GM21723 (cell line): ENCODE measurements around the gene GAL3ST1.
A peak's percentile ranks its signal among the peaks of the same experiment; 100 is the strongest.
"Not testable (repeated sequence)": the region's sequence is repeated elsewhere in the genome, so short reads cannot be mapped to it uniquely, and the experiment has no call there.

ENCODE experiments used
- ATAC-seq: cut with Tn5 transposase; IDR thresholded peaks from one replicate; pipeline ENCODE4 v1.9.1; 2021; ENCODE audit warnings: mild to moderate bottlenecking, moderate library complexity; ENCODE audit not compliant: unreplicated experiment

The GAL3ST1 gene

DNA sequence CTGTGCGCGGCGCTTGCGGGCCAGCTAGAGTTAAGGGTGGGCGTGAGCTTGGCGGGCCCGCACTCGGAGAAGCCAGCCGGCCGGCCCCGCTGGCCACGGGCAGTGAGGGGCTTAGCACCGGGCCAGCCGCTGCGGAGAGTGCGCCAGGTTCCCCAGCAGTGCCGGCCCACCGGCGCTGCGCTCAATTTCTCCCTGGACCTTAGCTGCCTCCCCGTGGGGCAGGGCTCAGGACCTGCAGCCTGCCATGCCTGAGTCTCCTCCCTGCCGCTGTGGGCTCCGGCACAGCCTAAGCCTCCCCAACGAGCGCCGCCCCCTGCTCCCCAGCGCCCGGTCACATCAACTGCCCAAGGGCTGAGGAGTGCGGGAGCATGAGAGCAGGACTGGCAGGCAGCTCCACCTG, 22.4 kb upstream of the GAL3ST1 start:
- no peak for ATAC-seq

DNA sequence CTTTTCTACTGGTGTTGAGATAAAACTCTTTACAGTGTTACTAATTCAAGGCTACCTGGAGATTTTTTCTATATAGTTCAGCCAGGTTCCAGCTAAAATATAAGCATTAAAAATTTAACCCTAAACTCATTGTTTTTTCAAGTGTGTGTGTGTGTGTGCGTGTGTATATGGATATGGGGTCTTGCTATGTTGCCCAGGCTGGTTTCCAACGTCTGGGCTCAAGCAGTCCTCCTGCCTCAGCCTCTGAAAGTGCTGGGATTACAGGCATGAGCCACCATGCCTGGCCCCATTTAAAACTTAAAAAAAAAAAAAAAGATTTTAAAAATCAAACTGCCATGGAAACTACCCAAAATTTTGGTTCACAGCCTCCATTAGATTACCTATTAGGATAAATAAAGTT, 21.7 kb upstream of the GAL3ST1 start:
- no peak for ATAC-seq

DNA sequence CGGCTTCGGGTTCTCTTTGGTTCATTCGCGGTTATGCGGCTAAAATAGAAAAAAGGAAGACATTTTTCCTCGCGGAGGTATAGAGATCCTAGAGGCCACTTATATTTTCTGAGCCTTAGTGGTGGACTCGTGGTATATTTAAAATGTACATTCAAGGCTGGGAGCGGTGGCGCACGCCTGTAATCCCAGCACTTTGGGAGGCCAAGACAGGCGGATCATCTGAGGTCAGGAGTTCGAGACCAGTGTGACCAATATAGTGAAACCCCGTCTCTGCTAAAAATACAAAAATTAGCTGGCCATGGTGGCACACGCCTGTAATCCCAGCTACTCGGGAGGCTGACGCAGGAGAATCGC, 17.9 kb upstream of the GAL3ST1 start:
- not testable (repeated sequence) for ATAC-seq

DNA sequence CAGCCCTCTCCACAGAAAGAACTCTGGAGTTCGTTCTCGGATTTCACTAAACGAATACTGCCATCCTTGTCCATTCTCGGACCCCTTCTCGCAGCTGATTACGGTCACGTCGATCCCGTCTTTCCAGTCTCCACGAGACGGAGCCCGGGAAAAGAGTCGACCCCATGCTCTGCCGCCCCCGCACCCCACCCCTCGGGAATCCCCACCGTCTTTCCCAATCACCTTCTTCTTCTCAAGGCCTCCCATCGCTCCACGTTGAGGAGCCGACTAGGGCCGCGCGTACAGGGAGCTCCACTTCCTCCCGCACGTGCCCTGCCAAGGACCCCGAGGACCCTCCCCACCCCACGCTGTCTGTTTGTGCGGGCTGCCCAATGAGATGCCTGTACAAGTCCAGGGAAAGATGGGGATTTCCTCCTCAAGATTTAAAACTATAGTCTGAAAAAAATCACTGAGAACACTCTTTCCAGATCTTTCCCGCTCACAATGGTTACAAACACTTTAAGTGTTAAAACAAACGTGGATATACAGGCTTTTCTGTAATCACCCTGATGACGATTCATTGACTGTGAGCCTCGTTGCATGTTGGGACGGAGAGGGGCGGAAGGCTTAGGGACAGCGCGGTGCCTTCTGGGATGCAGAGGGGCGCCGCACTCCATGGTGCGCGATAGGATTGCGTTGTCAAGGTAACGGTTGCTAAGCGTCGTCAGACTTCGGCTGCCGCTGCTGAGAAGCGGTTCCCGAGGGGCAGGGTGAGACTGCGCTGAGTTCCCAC, 17.3 kb upstream of the GAL3ST1 start, which contains the start of gene PES1:
PES1 (minus strand) TSS at position 323 of the 772 bp plus-strand sequence; CDS start at position 246, 77 bp downstream.
- ATAC-seq: peak; percentile 95

DNA sequence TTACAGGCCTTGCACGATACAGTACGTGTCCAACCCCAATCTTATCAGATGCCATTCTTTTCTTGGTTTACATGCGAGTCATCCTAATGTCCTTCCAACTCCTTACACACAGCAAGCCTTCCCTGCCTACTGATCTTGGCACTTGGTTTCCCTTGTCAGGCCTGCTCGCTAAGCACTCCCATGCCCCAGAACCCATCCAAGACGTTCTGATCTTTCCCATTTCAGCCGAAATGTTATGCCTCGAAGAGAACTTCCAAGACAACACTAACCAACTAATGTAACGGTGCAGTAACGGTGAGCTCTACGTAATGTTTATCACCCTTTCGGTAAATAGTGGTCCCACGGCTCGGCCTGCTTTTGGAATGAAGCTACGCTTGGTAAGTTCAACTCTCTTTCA, 16.7 kb upstream of the GAL3ST1 start:
- ATAC-seq: no peak

DNA sequence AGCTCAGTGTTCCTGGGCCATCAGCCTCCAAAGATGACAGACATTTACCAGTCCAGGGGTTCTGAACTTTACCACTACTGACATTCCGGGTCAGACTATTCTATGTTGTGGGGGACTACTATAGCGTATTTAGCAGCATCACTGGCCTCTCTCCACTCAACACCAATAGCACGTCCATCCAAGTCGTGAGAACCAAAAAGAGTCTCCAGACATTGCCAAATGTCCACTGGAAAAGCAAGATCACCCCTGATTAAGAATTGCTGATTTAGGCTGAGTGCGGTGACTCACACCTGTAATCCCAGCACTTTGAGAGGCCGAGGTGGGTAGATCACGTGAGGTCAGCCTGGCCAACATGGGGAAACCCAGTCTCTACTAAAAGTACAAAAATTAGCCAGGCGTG, 11.9 kb upstream of the GAL3ST1 start:
- no peak for ATAC-seq

DNA sequence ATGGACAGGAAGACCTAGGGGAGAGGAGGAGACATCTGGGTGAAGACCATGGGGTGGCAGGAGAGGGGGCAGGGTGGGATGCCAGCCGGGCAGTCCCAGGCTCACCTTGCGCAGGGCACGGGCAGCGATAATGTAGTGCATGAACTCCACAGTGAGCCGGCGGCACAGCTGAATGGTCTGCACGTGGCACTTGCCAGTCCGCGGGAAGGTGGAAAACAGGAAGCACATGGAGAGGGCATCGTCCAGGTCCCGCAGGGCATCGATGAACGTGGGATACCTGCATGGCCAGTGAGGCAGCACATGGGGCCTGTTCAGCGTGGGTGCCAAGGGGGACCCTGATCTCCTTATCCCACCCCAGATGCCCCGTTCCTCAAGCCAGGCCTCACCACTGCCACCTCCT, 10.0 kb upstream of the GAL3ST1 start:
- no peak for ATAC-seq

DNA sequence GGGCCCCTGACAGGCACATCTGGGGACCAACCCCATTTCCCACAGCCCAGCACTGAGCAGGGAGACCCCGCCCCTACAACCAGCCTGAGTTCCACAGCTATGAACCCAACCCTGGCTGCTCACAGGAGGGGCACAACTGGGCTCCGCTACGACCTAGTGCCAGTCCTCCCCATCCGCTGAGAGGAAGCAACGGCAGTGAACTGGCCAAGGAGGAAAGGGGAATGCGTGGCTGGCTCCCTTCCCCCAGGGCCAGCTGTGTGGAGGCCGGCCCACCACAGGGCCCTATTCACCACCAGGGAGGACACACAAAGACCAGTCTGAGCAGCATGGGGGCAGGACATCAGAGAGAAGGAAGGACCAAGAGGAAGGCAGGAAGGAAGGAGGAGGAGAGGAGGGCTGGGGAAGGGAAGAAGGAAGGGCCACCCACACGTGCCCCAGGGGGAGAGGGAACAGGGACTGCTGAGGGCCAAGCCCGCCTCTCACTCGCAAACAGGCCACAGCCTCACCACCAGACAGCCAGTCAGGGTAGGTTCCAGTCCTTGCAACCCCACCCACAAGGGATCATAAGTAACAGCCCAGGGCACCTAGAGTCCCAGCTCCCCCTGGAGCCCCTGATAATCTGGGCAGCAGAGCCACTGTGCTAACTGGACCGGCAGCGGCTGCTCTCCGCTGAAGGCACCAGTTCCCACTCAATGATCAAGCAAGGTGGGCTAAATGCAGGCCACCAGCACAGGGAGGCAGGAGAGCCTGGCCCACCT, 8.5 kb upstream of the GAL3ST1 start:
- ATAC-seq: no peak

DNA sequence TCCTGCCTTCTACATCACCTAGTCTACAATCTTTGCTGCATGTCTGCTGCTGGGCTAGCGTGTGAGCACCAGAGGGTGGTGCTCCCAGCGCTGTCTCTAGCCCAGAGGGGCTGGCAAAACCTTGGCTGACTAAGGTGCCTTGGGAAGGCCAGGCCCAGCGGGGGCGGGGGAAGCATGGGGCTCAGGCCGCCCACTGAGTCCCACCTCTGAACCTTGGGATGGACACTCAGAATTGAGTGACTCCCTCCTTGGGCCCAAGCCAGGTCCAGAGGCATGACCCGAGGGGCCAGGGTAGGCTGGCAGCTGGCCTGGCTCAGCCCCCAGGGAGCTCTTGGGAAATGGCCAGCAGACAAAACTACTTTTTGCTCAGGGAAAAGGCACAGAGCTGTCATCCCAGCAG, 7.6 kb upstream of the GAL3ST1 start:
- no peak for ATAC-seq

DNA sequence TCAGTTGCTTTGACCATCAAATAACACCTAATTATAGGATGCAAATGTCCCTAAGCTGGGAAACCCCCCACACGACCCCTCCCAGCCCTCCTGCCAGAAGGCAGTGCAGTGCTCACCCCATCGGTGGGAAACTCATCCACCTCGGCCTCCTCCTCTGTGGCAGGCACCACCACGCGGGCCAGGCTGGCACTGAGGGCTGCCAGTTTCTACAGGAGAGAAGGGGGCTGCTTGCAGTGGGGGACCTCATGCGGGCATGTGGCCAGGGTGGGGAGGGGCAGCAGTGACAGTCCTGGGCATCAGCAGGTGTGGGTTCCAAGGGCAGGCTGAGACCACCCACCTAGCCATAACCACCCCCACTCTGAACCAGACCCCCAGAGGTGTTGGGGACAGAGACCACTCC, 6.4 kb upstream of the GAL3ST1 start:
- ATAC-seq: no peak

DNA sequence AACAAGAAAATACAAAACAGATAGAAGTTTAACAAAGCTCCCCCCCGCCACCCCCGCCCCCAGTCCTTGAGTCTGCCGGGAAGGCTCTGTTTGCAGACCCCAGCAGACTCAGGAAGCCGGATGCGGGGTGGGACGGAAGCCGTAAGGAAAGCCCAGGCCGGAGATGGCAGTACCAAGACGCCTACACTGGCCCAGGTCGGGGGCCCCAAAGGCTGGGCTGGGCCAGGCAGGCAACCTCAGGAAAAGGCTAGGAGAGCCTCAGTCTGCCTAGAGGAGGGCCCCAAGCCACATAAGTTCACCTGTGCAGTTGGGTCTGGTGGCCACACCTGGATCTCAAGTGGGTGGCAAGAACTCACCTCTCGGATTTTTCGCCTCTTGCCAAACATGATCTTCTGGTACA, 4.0 kb upstream of the GAL3ST1 start:
- ATAC-seq: no peak

DNA sequence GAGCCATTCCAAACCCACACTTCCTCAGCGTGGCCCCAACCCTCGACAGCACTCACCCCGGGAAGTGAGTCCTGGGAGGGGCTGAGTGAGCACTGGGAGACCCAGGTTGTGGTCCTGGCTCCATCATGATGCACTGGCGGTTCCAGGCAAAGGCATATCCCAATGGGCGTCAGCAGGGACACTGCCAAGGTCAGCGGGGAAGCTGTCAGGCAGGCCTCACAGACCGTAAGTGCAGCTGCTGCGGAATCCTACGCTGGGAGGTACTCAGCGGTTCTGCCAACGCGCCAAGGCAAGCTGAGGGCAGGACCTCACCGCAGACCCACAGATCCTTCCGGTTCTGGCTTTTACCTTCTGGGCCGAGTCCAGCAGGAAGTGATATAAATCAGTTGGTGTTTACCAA, 1.4 kb upstream of the GAL3ST1 start:
- no peak for ATAC-seq

DNA sequence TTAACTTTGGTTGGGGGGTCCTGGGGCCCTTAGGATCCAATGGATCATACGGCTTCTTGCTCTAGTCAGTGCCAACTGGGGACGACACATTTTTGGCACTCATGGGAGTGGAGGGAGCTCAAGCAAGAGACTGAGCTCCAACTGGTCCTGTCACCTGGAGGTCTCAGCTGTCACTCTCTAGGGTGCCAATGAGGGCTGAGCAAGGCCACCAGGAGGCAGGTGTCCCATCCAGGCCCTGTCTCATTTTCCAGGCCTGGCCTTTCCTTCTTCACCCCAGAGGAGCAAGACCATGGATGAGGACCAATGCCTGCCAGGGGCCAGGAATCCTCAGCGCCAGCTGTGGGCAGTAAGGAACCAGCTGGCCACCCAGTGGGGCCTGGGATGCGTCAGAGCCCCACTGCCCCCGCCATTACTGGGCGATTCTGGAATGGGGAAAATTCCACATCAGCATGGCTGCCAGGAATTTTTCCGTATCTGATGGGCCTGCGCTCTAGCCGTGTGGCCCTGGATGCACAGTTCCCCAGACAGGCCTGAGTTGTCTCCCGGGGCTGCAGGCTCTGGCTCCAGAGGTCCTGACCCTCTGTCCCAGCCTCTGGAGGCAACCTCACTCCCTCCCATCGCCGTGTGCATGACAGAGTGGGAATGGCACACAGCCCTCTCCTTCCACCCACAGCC, 669 bp upstream of the GAL3ST1 start:
- no peak for ATAC-seq

DNA sequence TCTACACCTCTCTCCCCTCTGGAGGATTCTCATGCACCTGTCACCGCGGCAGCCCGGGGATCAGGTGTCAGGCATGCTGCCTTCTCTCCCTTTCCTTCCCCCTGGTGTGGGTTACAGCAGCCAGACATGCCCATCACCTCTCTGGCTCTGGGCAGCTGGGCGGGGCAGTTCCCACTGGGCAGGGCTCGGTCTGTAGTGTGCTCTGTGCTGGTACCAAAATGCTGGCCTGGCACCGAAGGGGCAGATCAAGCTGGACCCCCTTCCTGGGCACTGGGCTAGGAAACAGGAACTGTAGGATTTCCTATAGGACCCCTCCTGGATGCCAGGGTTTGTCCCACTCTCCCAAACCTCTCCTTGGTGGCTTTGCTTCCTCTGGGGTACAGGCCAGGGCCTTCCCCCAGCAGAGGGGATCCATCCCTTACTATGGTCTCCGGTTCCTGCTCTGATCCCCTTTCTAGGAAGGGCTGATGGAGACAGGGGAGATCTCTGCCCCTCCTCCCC, 821 bp downstream of the GAL3ST1 start:
- ATAC-seq: no peak

DNA sequence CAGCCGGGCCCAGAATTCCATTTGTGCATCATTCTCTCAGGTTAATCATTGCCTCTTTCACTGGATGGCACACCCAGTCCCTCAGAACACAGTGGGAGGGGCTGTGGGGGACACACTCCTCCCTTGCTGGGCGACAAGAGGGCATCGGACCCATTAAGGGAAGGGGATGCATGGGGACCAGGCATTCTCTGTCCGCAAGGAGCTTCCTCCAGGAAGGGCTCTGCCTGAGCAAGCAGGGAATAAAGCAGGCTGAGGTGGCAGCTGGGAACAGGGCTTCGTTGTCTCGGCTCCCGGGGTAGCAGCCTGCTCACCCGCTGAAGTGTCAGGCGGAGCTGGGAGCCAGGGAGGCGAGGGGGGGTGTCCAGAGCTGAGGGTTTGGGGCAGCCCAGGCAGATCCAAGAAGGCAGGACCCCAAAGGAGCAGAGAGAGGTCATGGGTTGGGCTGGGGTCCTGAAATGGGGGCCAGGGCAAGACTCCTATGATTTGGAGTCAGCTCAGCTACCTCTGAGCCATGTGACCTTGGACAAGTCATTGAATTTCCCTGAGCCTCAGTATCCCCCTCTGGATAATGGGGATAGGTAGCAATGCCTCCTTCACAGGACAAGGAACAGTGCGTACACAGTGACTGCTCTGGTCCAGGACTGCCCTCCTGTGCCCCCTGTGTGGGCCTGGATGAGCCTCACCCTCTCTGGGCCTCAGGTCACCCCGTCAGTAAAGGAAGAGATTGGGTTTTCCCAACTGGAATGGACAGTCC, 1.4 kb downstream of the GAL3ST1 start:
- ATAC-seq: no peak

DNA sequence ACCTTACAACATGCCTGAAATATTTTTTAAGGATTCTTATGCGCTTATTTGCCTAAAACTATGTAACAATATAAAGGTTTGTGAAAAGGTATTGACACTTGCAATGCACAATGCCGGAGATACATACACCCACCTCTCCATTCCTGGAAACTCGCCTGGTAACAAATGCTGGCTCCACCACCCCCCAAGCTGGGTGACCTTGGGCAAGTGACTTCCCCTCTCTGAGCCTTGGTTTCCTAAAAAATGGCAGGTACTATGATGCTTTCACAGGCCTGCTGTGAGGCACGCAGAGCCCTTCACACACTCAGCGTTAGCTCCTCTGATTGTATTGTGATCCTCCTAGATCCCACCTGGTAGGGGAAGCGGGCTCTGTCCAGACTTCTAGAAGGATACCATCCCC, 2.3 kb downstream of the GAL3ST1 start:
- ATAC-seq: no peak

DNA sequence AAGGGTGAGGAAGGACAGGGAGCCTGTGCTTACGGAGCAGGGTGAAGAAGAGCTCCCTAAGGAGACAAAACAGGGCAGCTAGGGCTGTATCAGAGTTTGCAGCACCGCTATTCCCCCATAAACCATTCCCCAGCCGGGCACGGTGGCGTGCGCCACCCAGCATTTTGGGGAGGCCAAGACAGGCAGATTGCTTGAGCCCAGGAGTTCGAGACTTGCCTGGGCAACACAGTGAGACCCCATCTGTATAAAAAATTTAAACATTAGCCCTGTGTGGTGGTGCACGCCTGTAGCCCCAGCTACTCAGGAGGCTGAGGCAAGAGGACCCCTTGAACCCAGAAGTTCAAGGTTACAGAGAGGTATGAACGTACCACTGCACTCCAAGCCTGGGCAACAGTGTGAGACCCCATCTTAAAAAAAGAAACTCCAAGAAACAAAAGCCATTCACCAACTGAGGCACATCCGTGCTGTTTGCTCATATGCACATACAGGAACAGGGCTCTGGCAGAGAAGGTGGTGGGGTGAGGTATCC, 4.7 kb downstream of the GAL3ST1 start:
- no peak for ATAC-seq

DNA sequence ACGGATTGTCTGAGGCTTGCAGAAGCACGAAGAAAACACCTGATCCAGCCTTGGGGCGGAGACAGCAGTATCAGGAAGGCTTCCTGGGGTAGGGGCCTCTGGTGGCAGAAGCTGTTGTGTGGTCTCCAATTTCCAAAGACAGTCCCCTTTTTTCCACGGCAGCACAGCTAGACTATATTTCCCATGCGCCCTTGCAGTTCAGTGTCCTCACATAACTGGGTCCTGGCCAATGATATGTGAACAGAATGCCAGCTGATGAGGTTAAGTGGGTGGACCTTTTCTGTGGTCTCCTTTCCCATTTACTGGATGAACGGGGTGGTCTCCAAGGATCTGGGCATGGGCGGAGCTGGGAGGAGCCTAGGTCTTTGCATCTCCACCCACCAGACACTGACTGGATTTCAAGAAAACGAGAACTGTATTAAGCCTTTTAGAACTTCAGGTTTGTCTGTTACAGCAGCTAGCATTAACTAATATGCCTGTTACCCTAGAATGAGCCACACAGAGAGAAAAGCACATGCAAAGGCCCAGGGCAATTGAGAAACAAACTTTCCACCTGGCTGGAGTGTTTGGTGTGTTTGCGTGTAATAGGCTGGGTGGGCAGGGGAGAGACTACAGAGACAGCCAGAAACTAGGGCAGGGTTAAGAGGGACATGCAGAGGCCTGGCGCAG, 6.2 kb downstream of the GAL3ST1 start:
- ATAC-seq: no peak

DNA sequence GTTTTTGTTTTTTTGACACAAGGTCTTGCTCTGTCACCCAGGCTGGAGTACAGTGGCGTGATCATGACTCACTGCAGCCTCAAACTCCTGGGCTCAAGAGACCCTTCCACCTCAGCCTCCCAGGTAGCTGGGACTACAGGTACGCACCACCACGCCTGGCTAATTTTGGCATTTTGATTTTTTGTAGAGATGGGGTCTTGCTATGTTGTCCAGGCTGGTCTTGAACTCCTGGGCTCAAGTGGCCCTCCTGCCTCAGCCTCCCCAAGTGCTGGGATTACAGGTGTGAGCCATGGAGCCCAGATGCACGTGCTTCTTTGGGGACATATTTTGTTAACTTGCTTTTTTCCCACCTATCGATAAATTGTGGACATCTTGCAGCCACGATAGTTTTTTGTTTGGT, 7.2 kb downstream of the GAL3ST1 start:
- ATAC-seq: not testable (repeated sequence)

DNA sequence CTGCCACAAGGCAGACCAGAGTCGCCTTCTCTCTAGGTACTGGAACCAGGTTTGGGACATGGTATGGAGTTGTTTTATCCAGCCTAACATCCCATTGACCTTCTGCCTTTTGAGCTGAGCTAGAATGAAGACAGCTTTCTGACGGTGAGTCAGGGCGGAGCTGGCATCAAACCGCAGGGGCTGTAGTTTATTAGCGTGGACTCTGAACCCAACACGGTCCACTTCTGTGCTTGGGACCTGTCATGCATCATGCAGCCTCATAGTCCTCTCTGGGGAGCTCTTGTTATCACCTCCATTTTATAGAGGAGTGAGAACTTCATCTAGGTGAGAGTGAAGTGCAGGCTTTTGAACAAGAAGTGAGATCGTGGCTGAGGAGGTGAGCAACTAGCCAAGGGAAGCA, 8.3 kb downstream of the GAL3ST1 start:
- no peak for ATAC-seq
